ENCODE results near the gene RNF182.

DNA sequence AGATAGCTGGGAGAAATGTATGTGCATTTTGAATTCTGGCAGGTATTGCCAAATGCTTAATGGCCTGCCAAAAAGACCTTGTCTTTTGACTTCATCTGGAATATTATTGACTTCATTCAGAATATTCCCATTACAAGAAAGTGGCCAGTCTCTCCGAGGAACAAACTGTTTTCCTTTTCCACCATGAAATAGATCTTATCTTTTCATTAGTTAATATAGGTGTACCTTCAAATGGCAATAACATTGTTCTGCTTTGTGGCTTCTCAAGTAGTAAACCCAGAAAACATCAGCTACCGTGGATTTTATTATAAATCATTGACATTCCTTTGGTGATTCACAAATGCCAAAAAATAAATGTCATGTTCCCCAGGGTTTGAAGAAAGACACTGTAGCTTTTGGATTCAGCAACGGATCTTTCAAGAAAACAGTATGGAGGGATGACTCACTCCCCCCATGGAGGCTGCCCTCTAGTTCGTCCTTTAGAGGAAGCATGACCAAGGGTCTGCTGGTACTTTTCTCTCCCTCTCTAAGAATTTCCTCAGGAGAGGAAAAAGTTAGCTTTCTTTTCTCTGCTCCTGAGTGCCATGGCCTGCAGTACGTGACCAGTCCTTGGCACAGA lies 1.1 kb upstream of the RNF182 start:
- TF ChIP-seq CTCF (IDR thresholded peaks at IDR 0.05) (no peak), POLR2A (IDR thresholded peaks at IDR 0.05) (no peak)
